Heart right ventricle (tissue), 16 donors: ENCODE measurements around the gene HCN2. TPM values are rescaled to one million over a fixed set of nuclear protein-coding genes. Genes with fewer than 3 reads are reported as not detected.

Source experiments
- ATAC-seq, 8 donors: fragments of 200-7000 bp; cut with Tn5 transposase; one replicate each; pipeline ENCODE4 v1.9.1; 2020; ENCODE audit warnings: mild to moderate bottlenecking in 8 of 8, moderate library complexity in 8 of 8, moderate number of reproducible peaks in 1 of 8
- DNase-seq, 2 donors: peaks; one replicate each; pipeline ENCODE4 v3.0.0-alpha.2; 2020
- H3K27ac ChIP-seq, 10 donors: fragments of 200-600 bp; sonication (generic) in 2 of 10; one replicate each; pipeline versions ENCODE4 v1.5.0 to v1.8.0; 2020 to 2022; ENCODE audit warnings: mild to moderate bottlenecking in 3 of 10
- H3K27me3 ChIP-seq, 7 donors: fragments of 200-600 bp; one replicate each; pipeline ENCODE4 v1.8.0; 2021 to 2022; ENCODE audit warnings: mild to moderate bottlenecking in 2 of 7
- H3K36me3 ChIP-seq, 9 donors: fragments of 200-600 bp; sonication (generic) in 1 of 9; one replicate each; pipeline versions ENCODE4 v1.5.0 to v1.8.0; 2020 to 2022; ENCODE audit warnings: mild to moderate bottlenecking in 2 of 9
- H3K4me1 ChIP-seq, 9 donors: fragments of 200-600 bp; sonication (generic) in 1 of 9; one replicate each; pipeline versions ENCODE4 v1.5.0 to v1.8.0; 2020 to 2022; ENCODE audit warnings: mild to moderate bottlenecking in 4 of 9
- H3K4me3 ChIP-seq, 10 donors: fragments of 200-600 bp; sonication (generic) in 2 of 10; one replicate each; pipeline versions ENCODE4 v1.5.0 to v1.8.0; 2020 to 2022; ENCODE audit warnings: mild to moderate bottlenecking in 7 of 10, moderate library complexity in 2 of 10
- H3K9me3 ChIP-seq, 11 donors: fragments of 200-600 bp in 10 of 11; sonication (generic) in 2 of 11; one replicate each; pipeline versions ENCODE4 v1.5.0 to v1.8.0; 2013 to 2022; ENCODE audit warnings: mild to moderate bottlenecking in 2 of 11, control low read depth in 1 of 11, moderate library complexity in 1 of 11
- WGBS, 2 donors: extraction: QIAGEN DNeasy Blood & Tissue Kit; methylation state at CpG; one replicate each; pipeline ENCODE4 v1.1.7; 2013; ENCODE audit warnings: inconsistent platforms in 1 of 2; 5-methylcytosine and 5-hydroxymethylcytosine counted together
- intact Hi-C, 10 donors: fragments of 100-400 bp; cut with DNase I; formaldehyde crosslinking; loops; one replicate each; pipeline versions ENCODE4 v1.11.1 to v1.14.2; 2022
- long read RNA-seq, 3 donors: library from polyadenylated mRNA; unstranded; transcript quantifications; one replicate each; pipeline ENCODE4 v2.0.0, GENCODE V29; 2020 to 2021
- polyA plus RNA-seq, 2 donors: library from polyadenylated mRNA; stranded (reverse); fragments of 200-250 nt; gene quantifications; one replicate each; pipeline ENCODE4 v1.2.3, GENCODE V29; 2013
- total RNA-seq, 10 donors: library from RNA; stranded (reverse); fragmentation: NEBNext Ultra II Directional in 3 of 10; extraction: Animal tissue kit (Norgen Biotek cat#: 25700) in 3 of 10; gene quantifications; one replicate each; pipeline versions ENCODE4 v1.2.1 to v1.2.4, GENCODE V29; 2021 to 2023
- TF ChIP-seq, protein P1 (sequence below), 9 donors: fragments of 200-600 bp; sonication (generic) in 2 of 9; IDR thresholded peaks; one replicate each; pipeline versions ENCODE4 v1.5.0 to v1.8.0; 2021 to 2022; ENCODE audit warnings: antibody characterized with exemption in 9 of 9, mild to moderate bottlenecking in 5 of 9, moderate library complexity in 1 of 9
- donor health status: Arrhythmogenic right ventricular cardiomyopathy.
- donor health status: ischemic (EF 13 %, LVEDD 7.1; RV severe dilation, severe dysfunction).
- donor health status: healthy with polysubstance abuse.
- donor health status: DM: no; HTN: yes; CAD: no.
- donor health status: DM: no; HTN: no; CAD: no.
- donor health status: ischemic (EF 25% LVEDD 6.9; RV normal size, moderate dysfunction).
- donor health status: ischemic (EF 25% LVEDD 5.7; RV mildly dilated, moderate dysfunction).
- donor health status: healthy.
- donor health status: DM: yes; HTN: yes; CAD: no.
- donor health status: Ischemic cardiomyopathy.
- donor health status: ischemic (EF 35%, LVEDD 5.7; RV mildly dilated, moderate dysfunction).
- donor health status: nonischemic (EF 11% LVEDD 7.7; RV severe dilation, severe dysfunction).
- donor health status: DM: yes; HTN: yes; CAD: no.
- donor health status: PGD.
- donor health status: ischemic (EF 29% LVEDD 5.4; RV normal size, mild dysfunction).
- donor health status: nonischemic (EF 23%, LVEDD 6.1; RV moderate dilation, normal function).

HCN2 gene
- 10 to 100 TPM in 1 of 10 donors, 1 to 10 TPM in 9; 1.9 to 10.7 (median 5.1) TPM for total RNA-seq
- 1 to 10 TPM in 1 of 2 donors, under 1 TPM in 1; 0.90 to 4.7 TPM for polyA plus RNA-seq
- long read RNA-seq, donor 1, partial matches to known transcripts: 1 of 1 reads
- long read RNA-seq, donor 1, other reads (novel, unspliced or antisense): 0 of 1 reads
- long read RNA-seq, donor 2: 0 reads
- long read RNA-seq, donor 3: 0 reads

DNA sequence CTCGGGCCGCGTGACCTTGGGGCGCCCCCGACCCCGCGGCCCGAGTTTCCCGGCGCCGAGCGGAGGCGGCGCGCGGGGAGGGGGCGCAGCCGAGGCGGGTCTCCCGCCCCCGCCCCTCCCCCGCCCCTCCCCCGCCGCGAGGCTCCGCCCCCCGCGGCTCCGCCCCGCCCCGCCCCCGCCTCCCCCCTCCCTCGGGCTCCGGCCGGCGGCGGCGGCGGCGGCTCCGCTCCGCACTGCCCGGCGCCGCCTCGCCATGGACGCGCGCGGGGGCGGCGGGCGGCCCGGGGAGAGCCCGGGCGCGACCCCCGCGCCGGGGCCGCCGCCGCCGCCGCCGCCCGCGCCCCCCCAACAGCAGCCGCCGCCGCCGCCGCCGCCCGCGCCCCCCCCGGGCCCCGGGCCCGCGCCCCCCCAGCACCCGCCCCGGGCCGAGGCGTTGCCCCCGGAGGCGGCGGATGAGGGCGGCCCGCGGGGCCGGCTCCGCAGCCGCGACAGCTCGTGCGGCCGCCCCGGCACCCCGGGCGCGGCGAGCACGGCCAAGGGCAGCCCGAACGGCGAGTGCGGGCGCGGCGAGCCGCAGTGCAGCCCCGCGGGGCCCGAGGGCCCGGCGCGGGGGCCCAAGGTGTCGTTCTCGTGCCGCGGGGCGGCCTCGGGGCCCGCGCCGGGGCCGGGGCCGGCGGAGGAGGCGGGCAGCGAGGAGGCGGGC is at the start of gene HCN2:
TSS of gene HCN2 (plus strand) at position 189 of the 703 bp plus-strand sequence. CDS start at position 254, 65 bp downstream.
- Histone ChIP-seq H3K4me1 (peaks cover 3 to 28% (median 17%) of the 10 kb centered on the region in 9 donors), H3K27me3 (peaks cover 27 to 60% (median 50%) of the 10 kb centered on the region in 7 donors), H3K4me3 (peak within 1 kb of the TSS in 6 of 10 donors; percentile 12 to 31 (median 20)), H3K36me3 (no peaks in the 10 kb centered on the region), H3K27ac (peak within 1 kb of the TSS in 1 of 10 donors; percentile 56), H3K9me3 (no peaks in the 10 kb centered on the region)
- 1% methylated on average over 16 to 98 of the region's 132 CpGs for WGBS, 2 donors
- TF ChIP-seq, protein P1, sequence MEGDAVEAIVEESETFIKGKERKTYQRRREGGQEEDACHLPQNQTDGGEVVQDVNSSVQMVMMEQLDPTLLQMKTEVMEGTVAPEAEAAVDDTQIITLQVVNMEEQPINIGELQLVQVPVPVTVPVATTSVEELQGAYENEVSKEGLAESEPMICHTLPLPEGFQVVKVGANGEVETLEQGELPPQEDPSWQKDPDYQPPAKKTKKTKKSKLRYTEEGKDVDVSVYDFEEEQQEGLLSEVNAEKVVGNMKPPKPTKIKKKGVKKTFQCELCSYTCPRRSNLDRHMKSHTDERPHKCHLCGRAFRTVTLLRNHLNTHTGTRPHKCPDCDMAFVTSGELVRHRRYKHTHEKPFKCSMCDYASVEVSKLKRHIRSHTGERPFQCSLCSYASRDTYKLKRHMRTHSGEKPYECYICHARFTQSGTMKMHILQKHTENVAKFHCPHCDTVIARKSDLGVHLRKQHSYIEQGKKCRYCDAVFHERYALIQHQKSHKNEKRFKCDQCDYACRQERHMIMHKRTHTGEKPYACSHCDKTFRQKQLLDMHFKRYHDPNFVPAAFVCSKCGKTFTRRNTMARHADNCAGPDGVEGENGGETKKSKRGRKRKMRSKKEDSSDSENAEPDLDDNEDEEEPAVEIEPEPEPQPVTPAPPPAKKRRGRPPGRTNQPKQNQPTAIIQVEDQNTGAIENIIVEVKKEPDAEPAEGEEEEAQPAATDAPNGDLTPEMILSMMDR (IDR thresholded peaks at IDR 0.05): no peak
- DNase-seq: peak in 1 of 2 donors; percentile 0
- intact Hi-C loops: loop anchor here in 2 of 10 donors (5.0 to 10.0 kb wide), 3 partner anchors 67 to 147 kb away; no protein-coding TSS in a partner anchor
- no peak for ATAC-seq

GRCh38 chr19:540867-541637 is 48.6 kb upstream of the HCN2 start:
- WGBS, 2 donors: 89% methylated on average over 51 of the region's 51 CpGs
- Histone ChIP-seq H3K4me3 (no peak overlapping the region), H3K27ac (no peak overlapping the region), H3K9me3 (no peaks in the 10 kb centered on the region), H3K36me3 (peaks cover 0 to 65% (median 52%) of the 10 kb centered on the region in 9 donors), H3K27me3 (no peaks in the 10 kb centered on the region), H3K4me1 (peaks cover 0 to 32% (median 12%) of the 10 kb centered on the region in 9 donors)
- TF ChIP-seq, protein P1 (IDR thresholded peaks at IDR 0.05): no peak
- DNase-seq (no peak), ATAC-seq (no peak)
- intact Hi-C loops: no loop called here

DNA sequence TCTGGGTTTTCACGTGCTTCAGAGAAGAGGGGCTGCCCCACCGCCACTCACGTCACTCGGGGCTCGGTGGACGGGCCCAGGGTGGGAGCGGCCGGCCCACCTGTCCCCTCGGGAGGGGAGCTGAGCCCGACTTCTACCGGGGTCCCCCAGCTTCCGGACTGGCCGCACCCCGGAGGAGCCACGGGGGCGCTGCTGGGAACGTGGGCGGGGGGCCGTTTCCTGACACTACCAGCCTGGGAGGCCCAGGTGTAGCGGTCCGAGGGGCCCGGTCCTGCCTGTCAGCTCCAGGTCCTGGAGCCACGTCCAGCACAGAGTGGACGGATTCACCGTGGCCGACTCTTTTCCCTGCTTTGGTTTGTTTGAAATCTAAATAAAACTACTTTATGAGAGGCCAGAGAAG is 48.0 kb upstream of the HCN2 start:
- Histone ChIP-seq H3K4me1 (peaks cover 0 to 32% (median 12%) of the 10 kb centered on the region in 9 donors), H3K27ac (no peak overlapping the region), H3K36me3 (peaks cover 0 to 58% (median 45%) of the 10 kb centered on the region in 9 donors), H3K27me3 (no peaks in the 10 kb centered on the region), H3K4me3 (no peak overlapping the region), H3K9me3 (no peaks in the 10 kb centered on the region)
- intact Hi-C loops: no loop called here
- WGBS, 2 donors: 90 to 91% methylated on average over 26 of the region's 26 CpGs
- ATAC-seq: peak in 2 of 8 donors; percentile 2 to 10
- DNase-seq: no peak
- TF ChIP-seq, protein P1 (IDR thresholded peaks at IDR 0.05): no peak
